ENCODE results near the gene VPS35L.

Gene VPS35L

GRCh38 chr16:19696961-19697360, 141.5 kb downstream of the VPS35L start:
- Histone ChIP-seq H3K27ac (ENCODE audit: low read depth, low read length) (no peak overlapping the region), H3K4me1 (ENCODE audit: control insufficient read depth, insufficient read depth, low read length) (no peaks in the 10 kb centered on the region), H3K36me3 (ENCODE audit: control insufficient read depth, insufficient read depth, low read length) (peaks cover 57% of the 10 kb centered on the region), H3K27me3 (ENCODE audit: control insufficient read depth, insufficient read depth, low read length) (no peaks in the 10 kb centered on the region), H3K4me3 (ENCODE audit: low read depth, low read length) (no peak overlapping the region), H3K9ac (ENCODE audit: low read depth, low read length) (no peak overlapping the region), H3K9me3 (ENCODE audit: control insufficient read depth, insufficient read depth, low read length) (no peaks in the 10 kb centered on the region)

GRCh38 chr16:19697756-19698318, 142.3 kb downstream of the VPS35L start:
- Histone ChIP-seq H3K4me3 (ENCODE audit: low read depth, low read length) (no peak overlapping the region), H3K9me3 (ENCODE audit: control insufficient read depth, insufficient read depth, low read length) (no peaks in the 10 kb centered on the region), H3K4me1 (ENCODE audit: control insufficient read depth, insufficient read depth, low read length) (no peaks in the 10 kb centered on the region), H3K27ac (ENCODE audit: low read depth, low read length) (no peak overlapping the region), H3K36me3 (ENCODE audit: control insufficient read depth, insufficient read depth, low read length) (peaks cover 59% of the 10 kb centered on the region), H3K9ac (ENCODE audit: low read depth, low read length) (no peak overlapping the region), H3K27me3 (ENCODE audit: control insufficient read depth, insufficient read depth, low read length) (no peaks in the 10 kb centered on the region)

- H3K9ac ChIP-seq (ENCODE audit: low read depth, low read length) = no peak overlapping the region
- H3K27ac ChIP-seq (ENCODE audit: low read depth, low read length) = no peak overlapping the region
- H3K4me1 ChIP-seq (ENCODE audit: control insufficient read depth, insufficient read depth, low read length) = no peaks in the 10 kb centered on the region
- H3K4me3 ChIP-seq (ENCODE audit: low read depth, low read length) = no peak overlapping the region
- no peaks in the 10 kb centered on the region for H3K27me3 ChIP-seq (ENCODE audit: control insufficient read depth, insufficient read depth, low read length)
- H3K9me3 ChIP-seq (ENCODE audit: control insufficient read depth, insufficient read depth, low read length) = no peaks in the 10 kb centered on the region
- H3K36me3 ChIP-seq (ENCODE audit: control insufficient read depth, insufficient read depth, low read length) = peaks cover 64% of the 10 kb centered on the region
Observed at GRCh38 chr16:19698480-19699465, 143.3 kb downstream of the VPS35L start.

DNA sequence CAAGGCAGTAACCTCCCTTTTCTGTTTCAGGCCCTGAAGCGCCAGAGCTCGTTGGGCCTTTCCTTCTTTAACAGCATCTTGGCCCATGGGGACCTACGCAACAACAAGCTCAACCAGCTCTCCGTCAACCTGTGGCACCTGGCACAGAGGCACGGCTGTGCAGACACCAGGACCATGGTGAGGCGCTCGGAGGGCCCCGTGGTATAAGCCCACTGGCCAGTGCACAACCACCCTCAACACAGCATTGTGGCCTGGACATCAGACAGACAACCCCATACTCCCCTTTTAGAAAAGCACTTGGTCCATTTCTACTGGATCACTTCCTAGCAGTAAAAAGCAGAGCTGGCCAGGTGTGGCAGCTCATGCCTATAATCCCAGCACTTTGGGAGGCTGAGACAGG, 144.0 kb downstream of the VPS35L start:
- Histone ChIP-seq H3K9me3 (ENCODE audit: control insufficient read depth, insufficient read depth, low read length) (no peaks in the 10 kb centered on the region), H3K27ac (ENCODE audit: low read depth, low read length) (no peak overlapping the region), H3K36me3 (ENCODE audit: control insufficient read depth, insufficient read depth, low read length) (peaks cover 71% of the 10 kb centered on the region), H3K9ac (ENCODE audit: low read depth, low read length) (no peak overlapping the region), H3K27me3 (ENCODE audit: control insufficient read depth, insufficient read depth, low read length) (no peaks in the 10 kb centered on the region), H3K4me3 (ENCODE audit: low read depth, low read length) (no peak overlapping the region), H3K4me1 (ENCODE audit: control insufficient read depth, insufficient read depth, low read length) (no peaks in the 10 kb centered on the region)

GRCh38 chr16:19700319-19700781, 144.8 kb downstream of the VPS35L start:
- Histone ChIP-seq H3K27me3 (ENCODE audit: control insufficient read depth, insufficient read depth, low read length) (no peaks in the 10 kb centered on the region), H3K9me3 (ENCODE audit: control insufficient read depth, insufficient read depth, low read length) (no peaks in the 10 kb centered on the region), H3K27ac (ENCODE audit: low read depth, low read length) (no peak overlapping the region), H3K4me1 (ENCODE audit: control insufficient read depth, insufficient read depth, low read length) (no peaks in the 10 kb centered on the region), H3K36me3 (ENCODE audit: control insufficient read depth, insufficient read depth, low read length) (peaks cover 75% of the 10 kb centered on the region), H3K4me3 (ENCODE audit: low read depth, low read length) (no peak overlapping the region), H3K9ac (ENCODE audit: low read depth, low read length) (no peak overlapping the region)

- Histone ChIP-seq H3K9me3 (ENCODE audit: control insufficient read depth, insufficient read depth, low read length) (no peaks in the 10 kb centered on the region), H3K27me3 (ENCODE audit: control insufficient read depth, insufficient read depth, low read length) (no peaks in the 10 kb centered on the region), H3K27ac (ENCODE audit: low read depth, low read length) (no peak overlapping the region), H3K36me3 (ENCODE audit: control insufficient read depth, insufficient read depth, low read length) (peaks cover 82% of the 10 kb centered on the region), H3K9ac (ENCODE audit: low read depth, low read length) (no peak overlapping the region), H3K4me1 (ENCODE audit: control insufficient read depth, insufficient read depth, low read length) (no peaks in the 10 kb centered on the region), H3K4me3 (ENCODE audit: low read depth, low read length) (no peak overlapping the region)
Observed at GRCh38 chr16:19701091-19701490, 145.6 kb downstream of the VPS35L start.

DNA sequence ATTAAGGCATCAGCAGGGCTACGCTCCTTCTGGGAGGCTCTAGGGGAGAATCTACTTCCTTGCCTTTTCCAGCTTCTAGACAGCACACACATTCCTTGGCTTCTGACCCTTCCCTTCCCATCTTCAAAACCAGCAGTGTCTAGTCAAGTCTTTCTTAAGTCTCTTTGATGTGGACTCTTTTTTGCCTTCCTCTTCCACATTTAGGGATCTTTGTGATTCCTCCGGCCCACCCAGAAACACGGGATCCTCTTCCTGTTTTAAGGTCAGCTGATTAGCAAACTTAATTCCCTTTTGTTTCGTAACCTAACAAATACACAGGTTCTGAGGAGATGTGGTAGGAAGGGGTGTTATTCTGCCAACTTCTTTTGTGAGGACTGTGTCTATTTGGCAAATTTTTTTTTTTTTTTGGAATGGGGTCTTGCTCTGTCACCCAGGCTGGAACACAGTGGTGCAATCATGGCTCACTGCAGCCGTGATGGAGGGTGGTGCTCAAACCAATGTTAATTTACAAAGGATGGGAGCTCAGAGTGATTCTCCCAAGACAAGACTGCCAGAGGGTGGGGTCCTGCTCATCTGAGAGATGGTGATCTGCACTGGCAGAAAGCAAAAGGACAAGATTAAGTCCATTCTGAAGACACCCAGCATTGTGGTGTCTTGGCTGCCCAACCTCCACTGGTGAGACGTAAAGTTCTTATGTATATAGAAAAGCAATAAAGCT, 147.8 kb downstream of the VPS35L start:
- Histone ChIP-seq H3K36me3 (ENCODE audit: control insufficient read depth, insufficient read depth, low read length) (peaks cover 87% of the 10 kb centered on the region), H3K9me3 (ENCODE audit: control insufficient read depth, insufficient read depth, low read length) (no peaks in the 10 kb centered on the region), H3K27me3 (ENCODE audit: control insufficient read depth, insufficient read depth, low read length) (no peaks in the 10 kb centered on the region), H3K27ac (ENCODE audit: low read depth, low read length) (no peak overlapping the region), H3K4me1 (ENCODE audit: control insufficient read depth, insufficient read depth, low read length) (peaks cover 5% of the 10 kb centered on the region), H3K4me3 (ENCODE audit: low read depth, low read length) (no peak overlapping the region), H3K9ac (ENCODE audit: low read depth, low read length) (no peak overlapping the region)

DNA sequence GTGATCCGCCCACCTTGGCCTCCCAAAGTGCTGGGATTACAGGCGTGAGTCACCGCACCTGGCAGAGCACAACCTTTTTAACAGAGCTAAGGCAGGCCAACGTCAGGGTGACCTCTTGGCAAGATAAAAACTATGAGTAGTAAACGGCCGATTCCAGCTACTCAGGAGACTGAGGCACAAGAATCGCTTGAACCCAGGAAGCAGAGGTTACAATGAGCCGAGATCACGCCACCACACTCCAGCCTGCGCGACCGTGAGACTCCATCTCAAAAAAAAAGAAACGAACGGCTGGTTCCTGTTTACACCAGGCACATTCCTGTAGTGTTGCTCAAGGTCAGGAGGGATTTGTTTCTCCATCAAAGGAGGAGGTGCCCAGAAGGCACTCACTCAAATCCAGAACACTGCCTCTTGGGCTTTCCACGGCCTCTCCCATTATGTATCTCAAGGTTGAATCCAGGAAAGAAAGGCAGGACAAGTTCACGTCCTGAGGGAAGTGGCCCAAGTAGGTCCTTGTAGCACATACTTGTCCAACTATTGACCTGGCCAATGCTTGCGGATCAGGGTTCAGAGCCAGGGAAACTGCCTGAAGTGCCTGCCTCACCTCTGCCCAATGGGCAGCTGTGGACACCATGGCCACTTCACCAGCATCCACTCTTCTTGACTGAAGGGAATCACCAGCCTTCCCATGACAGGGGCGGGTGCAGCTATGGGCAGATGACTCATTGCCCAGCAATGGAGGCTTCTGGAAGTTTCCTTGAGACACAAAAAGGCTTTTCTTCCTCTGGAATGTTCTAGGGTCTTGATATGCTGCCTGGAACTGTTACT, 149.0 kb downstream of the VPS35L start:
- Histone ChIP-seq H3K4me3 (ENCODE audit: low read depth, low read length) (no peak overlapping the region), H3K27me3 (ENCODE audit: control insufficient read depth, insufficient read depth, low read length) (no peaks in the 10 kb centered on the region), H3K27ac (ENCODE audit: low read depth, low read length) (no peak overlapping the region), H3K9ac (ENCODE audit: low read depth, low read length) (no peak overlapping the region), H3K9me3 (ENCODE audit: control insufficient read depth, insufficient read depth, low read length) (no peaks in the 10 kb centered on the region), H3K36me3 (ENCODE audit: control insufficient read depth, insufficient read depth, low read length) (peaks cover 87% of the 10 kb centered on the region), H3K4me1 (ENCODE audit: control insufficient read depth, insufficient read depth, low read length) (peaks cover 17% of the 10 kb centered on the region)

- H3K4me3 ChIP-seq (ENCODE audit: low read depth, low read length) = no peak overlapping the region
- no peak overlapping the region for H3K9ac ChIP-seq (ENCODE audit: low read depth, low read length)
- no peaks in the 10 kb centered on the region for H3K9me3 ChIP-seq (ENCODE audit: control insufficient read depth, insufficient read depth, low read length)
- H3K4me1 ChIP-seq (ENCODE audit: control insufficient read depth, insufficient read depth, low read length) = peaks cover 23% of the 10 kb centered on the region
- H3K36me3 ChIP-seq (ENCODE audit: control insufficient read depth, insufficient read depth, low read length) = peaks cover 87% of the 10 kb centered on the region
- H3K27me3 ChIP-seq (ENCODE audit: control insufficient read depth, insufficient read depth, low read length) = no peaks in the 10 kb centered on the region
- no peak overlapping the region for H3K27ac ChIP-seq (ENCODE audit: low read depth, low read length)
Observed at GRCh38 chr16:19705146-19705501, 149.6 kb downstream of the VPS35L start.

GRCh38 chr16:19705843-19706242, 150.3 kb downstream of the VPS35L start:
- Histone ChIP-seq H3K27me3 (ENCODE audit: control insufficient read depth, insufficient read depth, low read length) (no peaks in the 10 kb centered on the region), H3K9ac (ENCODE audit: low read depth, low read length) (no peak overlapping the region), H3K27ac (ENCODE audit: low read depth, low read length) (no peak overlapping the region), H3K36me3 (ENCODE audit: control insufficient read depth, insufficient read depth, low read length) (peaks cover 84% of the 10 kb centered on the region), H3K4me1 (ENCODE audit: control insufficient read depth, insufficient read depth, low read length) (peaks cover 26% of the 10 kb centered on the region), H3K9me3 (ENCODE audit: control insufficient read depth, insufficient read depth, low read length) (no peaks in the 10 kb centered on the region), H3K4me3 (ENCODE audit: low read depth, low read length) (no peak overlapping the region)
